HEK293 (cell line): ENCODE results near the gene ACTR3.
A peak's percentile ranks its signal among the peaks of the same experiment; 100 is the strongest.

Experiments used
- CTCF ChIA-PET: fragments of 350-600 bp; formaldehyde crosslinking; extraction: SDS; loops from one replicate; lab custom pipeline; 2021; ENCODE audit warnings: antibody characterized with exemption; lab: Yijun Ruan, JAX
- POLR2A ChIA-PET: fragments of 300-600 bp; formaldehyde crosslinking; extraction: SDS; loops from one replicate; lab custom pipeline; 2020; ENCODE audit warnings: antibody characterized with exemption, inconsistent platforms; lab: Yijun Ruan, JAX
- H3K27ac ChIP-seq: fragments of 200-500 bp; sonication (Bioruptor generic); 2 replicates; pipeline ENCODE4 v1.5.1; 2014; ENCODE audit warnings: low read depth, low read length, control low read depth, inconsistent platforms; ENCODE audit errors: extremely low read depth
- H3K36me3 ChIP-seq, 2 experiments: fragments of 200-500 bp in 1 of 2; sonication (Bioruptor generic) in 1 of 2; 1 replicate in 1 of 2; 2 replicates in 1 of 2; pipeline ENCODE4 v1.5.1; 2014 to 2017; ENCODE audit warnings: inconsistent platforms in 2 of 2, low read length in 2 of 2; ENCODE audit not compliant: control insufficient read depth in 2 of 2, insufficient read depth in 1 of 2
- H3K4me1 ChIP-seq: fragments of 200-500 bp; sonication (Bioruptor generic); 2 replicates; pipeline ENCODE4 v1.5.1; 2014; ENCODE audit warnings: mild to moderate bottlenecking, low read length, inconsistent platforms; ENCODE audit not compliant: control insufficient read depth, insufficient read depth
- H3K4me3 ChIP-seq: 2 replicates; pipeline ENCODE4 v1.5.1; 2011; ENCODE audit warnings: low read depth, mild to moderate bottlenecking, control low read depth, low read length, moderate library complexity
- H3K9me3 ChIP-seq: fragments of 200-500 bp; sonication (Bioruptor generic); 2 replicates; pipeline ENCODE4 v1.5.1; 2014; ENCODE audit warnings: low read depth, low read length, inconsistent platforms; ENCODE audit not compliant: control insufficient read depth, insufficient read depth
- GLIS2 ChIP-seq: fragments of 450-650 bp; formaldehyde crosslinking; IDR thresholded peaks from 2 replicates; pipeline ENCODE4 v1.5.1; 2016; ENCODE audit warnings: missing biosample characterization, missing genetic modification characterization
- KLF1 ChIP-seq: fragments of 450-650 bp; formaldehyde crosslinking; IDR thresholded peaks from 2 replicates; pipeline ENCODE4 v1.5.1; 2016; ENCODE audit warnings: missing biosample characterization, missing genetic modification characterization
- SALL2 ChIP-seq: fragments of 450-650 bp; formaldehyde crosslinking; IDR thresholded peaks from 2 replicates; pipeline ENCODE4 v1.5.0; 2017; ENCODE audit warnings: missing biosample characterization, mild to moderate bottlenecking, missing genetic modification characterization, borderline replicate concordance
- ZNF112 ChIP-seq: fragments of 450-650 bp; formaldehyde crosslinking; IDR thresholded peaks from 2 replicates; pipeline ENCODE4 v1.5.0; 2017; ENCODE audit warnings: missing biosample characterization, missing genetic modification characterization
- ZNF133 ChIP-seq: fragments of 450-650 bp; formaldehyde crosslinking; IDR thresholded peaks from 2 replicates; pipeline ENCODE4 v1.5.1; 2016; ENCODE audit warnings: missing biosample characterization, missing genetic modification characterization
- ZNF138 ChIP-seq: fragments of 450-650 bp; formaldehyde crosslinking; IDR thresholded peaks from 2 replicates; pipeline ENCODE4 v1.5.1; 2016; ENCODE audit warnings: missing biosample characterization, missing genetic modification characterization, borderline replicate concordance
- ZNF23 ChIP-seq: fragments of 450-650 bp; formaldehyde crosslinking; IDR thresholded peaks from 2 replicates; pipeline ENCODE4 v1.5.1; 2016; ENCODE audit warnings: missing biosample characterization, missing genetic modification characterization, borderline replicate concordance
- ZNF335 ChIP-seq: fragments of 450-650 bp; formaldehyde crosslinking; conservative IDR thresholded peaks from 2 replicates; pipeline ENCODE4 v1.5.1; 2016; ENCODE audit warnings: missing biosample characterization, missing genetic modification characterization
- ZNF416 ChIP-seq: fragments of 450-650 bp; formaldehyde crosslinking; IDR thresholded peaks from 2 replicates; pipeline ENCODE4 v1.5.1; 2016; ENCODE audit warnings: missing biosample characterization, missing genetic modification characterization
- ZNF433 ChIP-seq: fragments of 450-650 bp; formaldehyde crosslinking; IDR thresholded peaks from 2 replicates; pipeline ENCODE4 v1.5.1; 2016; ENCODE audit warnings: missing biosample characterization, missing genetic modification characterization, low read depth
- ZNF654 ChIP-seq: fragments of 450-650 bp; formaldehyde crosslinking; IDR thresholded peaks from 2 replicates; pipeline ENCODE4 v1.5.1; 2016; ENCODE audit warnings: low read depth, missing biosample characterization, missing genetic modification characterization
- ZNF660 ChIP-seq: fragments of 450-650 bp; IDR thresholded peaks from 2 replicates; pipeline ENCODE4 v1.5.1; 2018; ENCODE audit warnings: missing biosample characterization, mild to moderate bottlenecking, missing genetic modification characterization
- TF ChIP-seq, protein P1 (sequence below): fragments of 450-650 bp; formaldehyde crosslinking; IDR thresholded peaks from 2 replicates; pipeline ENCODE4 v1.5.1; 2016; ENCODE audit warnings: missing biosample characterization, missing genetic modification characterization
- TF ChIP-seq, protein P2 (sequence below): fragments of 450-650 bp; formaldehyde crosslinking; IDR thresholded peaks from 2 replicates; pipeline ENCODE4 v1.5.1; 2016; ENCODE audit warnings: missing biosample characterization, missing genetic modification characterization

ACTR3 gene

DNA sequence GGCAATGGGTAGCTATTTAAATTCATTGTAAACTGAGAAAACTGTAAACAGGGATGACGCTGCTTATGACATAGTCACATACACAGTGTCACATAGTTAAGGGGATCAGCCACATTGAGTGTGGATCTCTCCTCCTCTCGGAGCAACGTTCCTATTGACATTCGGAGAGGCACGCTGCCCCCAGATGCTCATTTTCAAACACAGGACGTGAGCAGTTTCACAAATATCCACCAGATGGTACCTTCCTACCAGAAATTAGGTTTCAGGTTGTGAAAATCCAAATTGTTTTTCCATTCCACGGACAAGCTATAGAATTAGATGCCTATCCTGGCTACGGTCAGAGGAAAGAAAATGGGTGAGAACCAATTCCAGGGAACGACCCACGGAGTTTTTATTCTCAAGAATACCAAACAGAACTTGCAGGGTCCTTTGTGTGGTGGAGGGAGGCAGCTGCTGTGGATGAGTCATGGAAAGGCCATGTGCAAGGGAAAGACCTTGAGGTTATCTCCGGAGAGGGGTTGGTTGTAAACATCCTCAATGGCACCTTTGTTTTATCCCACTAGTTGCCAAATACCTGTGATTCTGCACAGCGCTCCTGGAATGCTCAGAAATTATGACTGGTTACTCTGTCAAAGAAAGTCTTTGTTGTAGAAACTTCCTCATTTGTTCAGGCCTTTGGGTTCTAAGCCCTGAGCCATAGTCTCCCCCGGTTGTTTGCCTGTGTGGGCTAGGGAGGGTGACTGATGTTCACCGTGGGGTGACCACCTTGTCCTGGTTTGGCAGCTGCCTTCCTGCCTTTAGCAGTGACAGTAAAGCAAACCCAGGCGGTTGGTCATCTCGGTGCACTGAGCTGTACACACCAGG, 88.0 kb downstream of the ACTR3 start:
- Histone ChIP-seq H3K4me3 (no peak overlapping the region), H3K4me1 (no peaks in the 10 kb centered on the region), H3K9me3 (no peaks in the 10 kb centered on the region), H3K36me3 (peaks cover 0 to 2% of the 10 kb centered on the region in 2 experiments; a peak in 1 of 3 replicates), H3K27ac (no peak overlapping the region)
- TF ChIP-seq ZNF335 (tag by site-specific recombination) (no peak), GLIS2 (tag by site-specific recombination) (no peak), ZNF112 (tag by site-specific recombination) (no peak), ZNF133 (no peak), SALL2 (tag by site-specific recombination) (no peak), ZNF654 (peak; percentile 8; the same call in 1 of the 2 replicates), ZNF416 (tag by site-specific recombination) (no peak)
- TF ChIP-seq, protein P1, sequence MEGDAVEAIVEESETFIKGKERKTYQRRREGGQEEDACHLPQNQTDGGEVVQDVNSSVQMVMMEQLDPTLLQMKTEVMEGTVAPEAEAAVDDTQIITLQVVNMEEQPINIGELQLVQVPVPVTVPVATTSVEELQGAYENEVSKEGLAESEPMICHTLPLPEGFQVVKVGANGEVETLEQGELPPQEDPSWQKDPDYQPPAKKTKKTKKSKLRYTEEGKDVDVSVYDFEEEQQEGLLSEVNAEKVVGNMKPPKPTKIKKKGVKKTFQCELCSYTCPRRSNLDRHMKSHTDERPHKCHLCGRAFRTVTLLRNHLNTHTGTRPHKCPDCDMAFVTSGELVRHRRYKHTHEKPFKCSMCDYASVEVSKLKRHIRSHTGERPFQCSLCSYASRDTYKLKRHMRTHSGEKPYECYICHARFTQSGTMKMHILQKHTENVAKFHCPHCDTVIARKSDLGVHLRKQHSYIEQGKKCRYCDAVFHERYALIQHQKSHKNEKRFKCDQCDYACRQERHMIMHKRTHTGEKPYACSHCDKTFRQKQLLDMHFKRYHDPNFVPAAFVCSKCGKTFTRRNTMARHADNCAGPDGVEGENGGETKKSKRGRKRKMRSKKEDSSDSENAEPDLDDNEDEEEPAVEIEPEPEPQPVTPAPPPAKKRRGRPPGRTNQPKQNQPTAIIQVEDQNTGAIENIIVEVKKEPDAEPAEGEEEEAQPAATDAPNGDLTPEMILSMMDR (tag by site-specific recombination): 0 out of 2 replicates have a peak, but pooled peaks have one; percentile 37
- ChIA-PET POLR2A (no interaction called here), CTCF (interaction anchor here (1.8 to 2.4 kb wide), 3 partner anchors 9 to 573 kb away, joined by 4 to 17 read pairs (median 8); no protein-coding TSS in a partner anchor)

DNA sequence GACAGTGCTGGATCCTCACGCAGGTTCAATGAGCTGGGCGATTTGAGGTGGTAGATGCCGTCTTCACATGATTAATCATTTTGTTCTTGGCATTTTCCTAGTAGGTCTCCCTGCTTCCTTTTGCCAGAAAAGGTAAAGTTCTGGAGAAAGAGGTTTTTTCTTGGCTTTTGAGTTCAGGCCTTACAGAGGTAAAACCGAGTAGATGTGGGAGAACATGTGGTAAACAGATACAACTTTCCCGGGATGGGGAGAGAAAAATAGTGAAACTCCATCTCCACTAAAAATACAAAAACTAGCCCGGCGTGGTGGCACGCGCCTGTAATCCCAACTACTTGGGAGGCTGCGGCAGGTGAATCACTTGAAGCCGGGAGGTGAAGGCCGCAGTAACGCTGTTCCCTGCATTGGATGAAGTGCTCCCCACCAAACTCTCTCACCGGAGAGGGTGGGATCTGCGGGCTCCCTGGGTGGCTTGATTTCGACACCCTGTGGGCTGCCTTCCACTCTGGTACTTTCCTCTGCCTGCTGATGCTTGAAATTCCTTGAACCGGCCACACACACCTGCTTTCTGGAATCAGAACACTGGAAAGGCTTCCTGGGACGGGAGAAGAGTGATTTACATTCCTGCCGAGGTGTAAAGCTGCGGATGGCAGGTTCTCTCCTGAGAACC, 88.8 kb downstream of the ACTR3 start:
- Histone ChIP-seq H3K27ac (no peak overlapping the region), H3K36me3 (peaks cover 0 to 2% of the 10 kb centered on the region in 2 experiments; a peak in 1 of 3 replicates), H3K4me3 (no peak overlapping the region), H3K4me1 (no peaks in the 10 kb centered on the region), H3K9me3 (no peaks in the 10 kb centered on the region)
- POLR2A ChIA-PET: no interaction called here
- CTCF ChIA-PET: interaction anchor here (0.6 to 2.4 kb wide), 8 partner anchors 10 to 572 kb away, joined by 3 to 17 read pairs (median 4); no protein-coding TSS in a partner anchor
- TF ChIP-seq ZNF660 (no peak), ZNF23 (tag by site-specific recombination) (no peak), ZNF112 (tag by site-specific recombination) (no peak), ZNF433 (tag by site-specific recombination) (no peak), ZNF138 (no peak), KLF1 (tag by site-specific recombination) (no peak)
- TF ChIP-seq, protein P2, sequence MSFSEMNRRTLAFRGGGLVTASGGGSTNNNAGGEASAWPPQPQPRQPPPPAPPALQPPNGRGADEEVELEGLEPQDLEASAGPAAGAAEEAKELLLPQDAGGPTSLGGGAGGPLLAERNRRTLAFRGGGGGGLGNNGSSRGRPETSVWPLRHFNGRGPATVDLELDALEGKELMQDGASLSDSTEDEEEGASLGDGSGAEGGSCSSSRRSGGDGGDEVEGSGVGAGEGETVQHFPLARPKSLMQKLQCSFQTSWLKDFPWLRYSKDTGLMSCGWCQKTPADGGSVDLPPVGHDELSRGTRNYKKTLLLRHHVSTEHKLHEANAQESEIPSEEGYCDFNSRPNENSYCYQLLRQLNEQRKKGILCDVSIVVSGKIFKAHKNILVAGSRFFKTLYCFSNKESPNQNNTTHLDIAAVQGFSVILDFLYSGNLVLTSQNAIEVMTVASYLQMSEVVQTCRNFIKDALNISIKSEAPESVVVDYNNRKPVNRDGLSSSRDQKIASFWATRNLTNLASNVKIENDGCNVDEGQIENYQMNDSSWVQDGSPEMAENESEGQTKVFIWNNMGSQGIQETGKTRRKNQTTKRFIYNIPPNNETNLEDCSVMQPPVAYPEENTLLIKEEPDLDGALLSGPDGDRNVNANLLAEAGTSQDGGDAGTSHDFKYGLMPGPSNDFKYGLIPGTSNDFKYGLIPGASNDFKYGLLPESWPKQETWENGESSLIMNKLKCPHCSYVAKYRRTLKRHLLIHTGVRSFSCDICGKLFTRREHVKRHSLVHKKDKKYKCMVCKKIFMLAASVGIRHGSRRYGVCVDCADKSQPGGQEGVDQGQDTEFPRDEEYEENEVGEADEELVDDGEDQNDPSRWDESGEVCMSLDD (tag by site-specific recombination): no peak
